B cell (primary cell): ENCODE results near the gene SLC36A1. TPM values are rescaled to one million over a fixed set of nuclear protein-coding genes. Genes with fewer than 3 reads are reported as not detected.

Source experiments
- ATAC-seq: fragments of 200-7000 bp; cut with Tn5 transposase; one replicate; pipeline ENCODE4 v1.10.0; 2021; ENCODE audit warnings: low read depth, mild to moderate bottlenecking, moderate number of reproducible peaks, moderate library complexity
- CTCF ChIA-PET: fragments of 350-600 bp; sonication (Branson Sonifier 250); formaldehyde crosslinking; loops from one replicate; lab custom pipeline; 2021; ENCODE audit warnings: antibody characterized with exemption, inconsistent platforms; lab: Charles Lee
- POLR2A ChIA-PET: fragments of 350-600 bp; sonication (Branson Sonifier 250); formaldehyde crosslinking; loops from one replicate; lab custom pipeline; 2021; ENCODE audit warnings: antibody characterized with exemption; lab: Charles Lee
- DNase-seq: peaks from one replicate; pipeline ENCODE4 v3.0.0; 2013
- H2AFZ ChIP-seq: 2 replicates; pipeline ENCODE4 v1.6.1; 2012; ENCODE audit warnings: mild to moderate bottlenecking, low read depth, low read length; ENCODE audit not compliant: insufficient read depth, poor library complexity, severe bottlenecking
- H3K27ac ChIP-seq, 2 donors: 1 replicate in 1 of 2; 2 replicates in 1 of 2; pipeline ENCODE4 v1.5.1; 2012 to 2013; ENCODE audit warnings: low read length in 2 of 2, mild to moderate bottlenecking in 2 of 2, moderate library complexity in 1 of 2
- H3K27me3 ChIP-seq, 4 experiments: fragments of 200-600 bp in 1 of 4; sonication (generic) in 1 of 4; replicated peaks in 1 of 4; 1 replicate in 2 of 4; 2 replicates in 2 of 4; pipeline versions ENCODE4 v1.6.1 to v1.7.0; 2013 to 2016; ENCODE audit warnings: low read length in 3 of 4, mild to moderate bottlenecking in 2 of 4, mixed read lengths in 1 of 4, moderate library complexity in 1 of 4; ENCODE audit not compliant: insufficient read depth in 4 of 4, control insufficient read depth in 3 of 4; ENCODE audit errors: control extremely low read depth in 1 of 4
- H3K36me3 ChIP-seq, 2 experiments: replicated peaks in 1 of 2; 1 replicate in 1 of 2; 2 replicates in 1 of 2; pipeline versions ENCODE4 v1.6.1 to v1.7.1; 2013; ENCODE audit warnings: low read length in 1 of 2; ENCODE audit not compliant: insufficient read depth in 2 of 2, control insufficient read depth in 1 of 2; ENCODE audit errors: control extremely low read depth in 1 of 2, extremely low read depth in 1 of 2
- H3K4me1 ChIP-seq, 2 donors: fragments of 200-600 bp in 1 of 2; sonication (generic) in 1 of 2; 1 replicate in 1 of 2; 2 replicates in 1 of 2; pipeline versions ENCODE4 v1.5.1 to v1.6.1; 2013 to 2017; ENCODE audit warnings: low read length in 2 of 2; ENCODE audit not compliant: control insufficient read depth in 2 of 2, insufficient read depth in 2 of 2
- H3K4me2 ChIP-seq: replicated peaks from 2 replicates; pipeline ENCODE3; 2012; ENCODE audit warnings: mild to moderate bottlenecking, low read depth, low read length; ENCODE audit not compliant: poor library complexity, severe bottlenecking
- H3K4me3 ChIP-seq, 5 experiments: fragments of 200-600 bp in 1 of 5; sonication (generic) in 1 of 5; 1 replicate in 3 of 5; 2 replicates in 2 of 5; pipeline versions ENCODE4 v1.5.1 to v1.7.0; 2011 to 2016; ENCODE audit warnings: low read length in 4 of 5, mild to moderate bottlenecking in 4 of 5, low read depth in 2 of 5, control low read depth in 1 of 5, moderate library complexity in 1 of 5; ENCODE audit not compliant: insufficient read depth in 1 of 5; ENCODE audit errors: control extremely low read depth in 1 of 5, extremely low read depth in 1 of 5
- H3K79me2 ChIP-seq: fragments of 200-600 bp; sonication (generic); one replicate; pipeline ENCODE4 v1.6.0; 2016; ENCODE audit warnings: low read length; ENCODE audit not compliant: control insufficient read depth, insufficient read depth
- H3K9ac ChIP-seq: fragments of 200-600 bp; sonication (generic); 2 replicates; pipeline ENCODE4 v1.6.1; 2017; ENCODE audit warnings: mild to moderate bottlenecking, low read length, moderate library complexity
- H3K9me3 ChIP-seq, 3 donors: one replicate each; pipeline versions ENCODE4 v1.6.1 to v1.7.1; 2013; ENCODE audit warnings: low read length in 2 of 3; ENCODE audit not compliant: control insufficient read depth in 2 of 3, insufficient read depth in 1 of 3; ENCODE audit errors: control extremely low read depth in 1 of 3
- H4K20me1 ChIP-seq: 2 replicates; pipeline ENCODE4 v1.6.0; 2012; ENCODE audit warnings: mild to moderate bottlenecking, low read length; ENCODE audit not compliant: insufficient read depth, control insufficient read depth, poor library complexity, severe bottlenecking
- H3K27ac Mint-ChIP-seq: one replicate; pipeline ENCODE4 v1.8.0; 2021; ENCODE audit warnings: mixed read lengths
- H3K27me3 Mint-ChIP-seq: one replicate; pipeline ENCODE4 v1.8.0; 2021; ENCODE audit warnings: mixed read lengths
- H3K4me1 Mint-ChIP-seq: one replicate; pipeline ENCODE4 v1.8.0; 2021; ENCODE audit warnings: mixed read lengths
- H3K4me3 Mint-ChIP-seq: one replicate; pipeline ENCODE4 v1.8.0; 2021; ENCODE audit warnings: mixed read lengths
- H3K9me3 Mint-ChIP-seq: one replicate; pipeline ENCODE4 v1.8.0; 2022; ENCODE audit warnings: mixed read lengths; ENCODE audit not compliant: insufficient read depth
- CTCF ChIP-seq: fragments of 200-600 bp; IDR thresholded peaks from one replicate; pipeline ENCODE4 v1.8.0; 2022; ENCODE audit warnings: antibody characterized with exemption, mild to moderate bottlenecking
- EZH2 ChIP-seq: IDR thresholded peaks from 2 replicates; pipeline ENCODE4 v1.6.1; 2012; ENCODE audit warnings: borderline replicate concordance, low read depth, mild to moderate bottlenecking, moderate library complexity, low read length; ENCODE audit not compliant: insufficient read depth, poor library complexity, severe bottlenecking
- WGBS: methylation state at CpG from one replicate; pipeline ENCODE4 v1.1.5; 2013; ENCODE audit warnings: missing lambda C conversion rate; ENCODE audit not compliant: insufficient coverage; 5-methylcytosine and 5-hydroxymethylcytosine counted together
- intact Hi-C: fragments of 100-400 bp; cut with micrococcal nuclease; formaldehyde crosslinking; loops from one replicate; pipeline ENCODE4 v1.10.0; 2022
- polyA plus RNA-seq: library from polyadenylated mRNA; depleted of rRNA; stranded (reverse); fragments of >200 nt; gene quantifications from 2 replicates; pipeline ENCODE4 v1.2.3, GENCODE V29; 2012
- total RNA-seq, 2 donors: library from RNA; stranded (reverse); fragments of 120-200 nt in 1 of 2; gene quantifications; 1 replicate in 1 of 2; 2 replicates in 1 of 2; pipeline versions ENCODE4 v1.2.3 to v1.2.4, GENCODE V29; 2013 to 2022

The SLC36A1 gene
- total and polyA plus RNA-seq, 2 donors (not counting 1 experiment from before 2014, with no cell fraction given): 4.0 to 15.1 TPM

- intact Hi-C loops: no loop called here
- WGBS: 100% methylated on average over 2 of the region's 2 CpGs
- ChIA-PET POLR2A (no interaction called here), CTCF (no interaction called here)
- Mint-ChIP-seq H3K27me3 (no peaks in the 10 kb centered on the region), H3K9me3 (no peaks in the 10 kb centered on the region), H3K4me3 (no peak overlapping the region), H3K27ac (no peak overlapping the region), H3K4me1 (no peaks in the 10 kb centered on the region)
- Histone ChIP-seq H3K27ac (no peak overlapping the region), H2AFZ (no peak overlapping the region), H3K9me3 (no peaks in the 10 kb centered on the region), H3K4me2 (no peak overlapping the region), H3K4me1 (no peaks in the 10 kb centered on the region), H3K27me3 (no peaks in the 10 kb centered on the region), H3K4me3 (no peak overlapping the region), H3K36me3 (peaks cover 7 to 26% of the 10 kb centered on the region in 2 experiments), H4K20me1 (no peaks in the 10 kb centered on the region), H3K9ac (no peak overlapping the region), H3K79me2 (no peaks in the 10 kb centered on the region)
- no peak for ATAC-seq
- TF ChIP-seq EZH2 (no peak), CTCF (no peak)
- DNase-seq: no peak
These were observed 28.0 kb downstream of the SLC36A1 start for GRCh38 chr5:151475388-151475787.

GRCh38 chr5:151476016-151476415 is 28.6 kb downstream of the SLC36A1 start:
- H3K27me3 ChIP-seq: no peaks in the 10 kb centered on the region
- DNase-seq: no peak
- no peaks in the 10 kb centered on the region for H3K79me2 ChIP-seq
- CTCF ChIA-PET: no interaction called here
- Mint-ChIP-seq H3K9me3 (no peaks in the 10 kb centered on the region), H3K4me1 (no peaks in the 10 kb centered on the region), H3K4me3 (no peak overlapping the region), H3K27ac (no peak overlapping the region), H3K27me3 (no peaks in the 10 kb centered on the region)
- no peak overlapping the region for H3K9ac ChIP-seq
- no peak overlapping the region for H3K4me2 ChIP-seq
- no peak overlapping the region for H3K27ac ChIP-seq
- H4K20me1 ChIP-seq: no peaks in the 10 kb centered on the region
- no peak overlapping the region for H2AFZ ChIP-seq
- no peak for ATAC-seq
- TF ChIP-seq CTCF (no peak), EZH2 (no peak)
- intact Hi-C loops: no loop called here
- 100% methylated on average over 3 of the region's 3 CpGs for WGBS
- H3K4me3 ChIP-seq: no peak overlapping the region
- H3K9me3 ChIP-seq: no peaks in the 10 kb centered on the region
- no peaks in the 10 kb centered on the region for H3K4me1 ChIP-seq
- H3K36me3 ChIP-seq: peaks cover 10 to 26% of the 10 kb centered on the region in 2 experiments
- POLR2A ChIA-PET: no interaction called here
